Measurements from ENCODE around the gene ATF1.

Gene ATF1

DNA sequence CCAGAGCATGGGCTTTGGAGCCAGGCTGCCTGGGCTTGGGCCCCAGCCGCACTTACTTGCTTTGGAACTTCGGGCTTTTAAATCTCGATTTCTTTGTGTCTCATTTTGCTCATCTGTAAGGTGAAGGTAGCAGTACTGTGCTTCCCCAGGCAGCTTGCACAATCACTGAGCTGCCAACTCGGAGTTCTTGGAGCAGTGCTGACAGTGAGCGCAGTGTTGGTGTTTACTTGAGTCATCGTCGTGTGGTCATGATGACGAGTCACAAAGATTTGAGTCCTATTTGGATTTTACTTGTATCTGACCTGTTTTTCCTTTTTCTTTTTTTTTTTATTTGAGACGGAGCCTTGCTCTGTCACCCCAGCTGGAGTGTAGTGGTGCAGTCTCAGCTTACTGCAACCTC, 31.3 kb upstream of the ATF1 start:
- H3K27ac ChIP-seq = no peak overlapping the region
- H3K4me2 ChIP-seq (ENCODE audit: low read length) = no peak overlapping the region
- TF ChIP-seq, protein P1, sequence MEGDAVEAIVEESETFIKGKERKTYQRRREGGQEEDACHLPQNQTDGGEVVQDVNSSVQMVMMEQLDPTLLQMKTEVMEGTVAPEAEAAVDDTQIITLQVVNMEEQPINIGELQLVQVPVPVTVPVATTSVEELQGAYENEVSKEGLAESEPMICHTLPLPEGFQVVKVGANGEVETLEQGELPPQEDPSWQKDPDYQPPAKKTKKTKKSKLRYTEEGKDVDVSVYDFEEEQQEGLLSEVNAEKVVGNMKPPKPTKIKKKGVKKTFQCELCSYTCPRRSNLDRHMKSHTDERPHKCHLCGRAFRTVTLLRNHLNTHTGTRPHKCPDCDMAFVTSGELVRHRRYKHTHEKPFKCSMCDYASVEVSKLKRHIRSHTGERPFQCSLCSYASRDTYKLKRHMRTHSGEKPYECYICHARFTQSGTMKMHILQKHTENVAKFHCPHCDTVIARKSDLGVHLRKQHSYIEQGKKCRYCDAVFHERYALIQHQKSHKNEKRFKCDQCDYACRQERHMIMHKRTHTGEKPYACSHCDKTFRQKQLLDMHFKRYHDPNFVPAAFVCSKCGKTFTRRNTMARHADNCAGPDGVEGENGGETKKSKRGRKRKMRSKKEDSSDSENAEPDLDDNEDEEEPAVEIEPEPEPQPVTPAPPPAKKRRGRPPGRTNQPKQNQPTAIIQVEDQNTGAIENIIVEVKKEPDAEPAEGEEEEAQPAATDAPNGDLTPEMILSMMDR (IDR thresholded peaks at IDR 0.05) = no peak
- no peaks in the 10 kb centered on the region for H3K4me1 ChIP-seq
- no peaks in the 10 kb centered on the region for H3K27me3 ChIP-seq (ENCODE audit: control insufficient read depth, insufficient read depth, low read length)
- H3K36me3 ChIP-seq (ENCODE audit: control insufficient read depth, insufficient read depth, low read length) = no peaks in the 10 kb centered on the region
- H2AFZ ChIP-seq = no peak overlapping the region
- no peak overlapping the region for H3K4me3 ChIP-seq (ENCODE audit: low read depth, low read length)
- H3K79me2 ChIP-seq = no peaks in the 10 kb centered on the region
- no peak overlapping the region for H3K9ac ChIP-seq
- no peaks in the 10 kb centered on the region for H3K9me3 ChIP-seq (ENCODE audit: control insufficient read depth, low read length)

DNA sequence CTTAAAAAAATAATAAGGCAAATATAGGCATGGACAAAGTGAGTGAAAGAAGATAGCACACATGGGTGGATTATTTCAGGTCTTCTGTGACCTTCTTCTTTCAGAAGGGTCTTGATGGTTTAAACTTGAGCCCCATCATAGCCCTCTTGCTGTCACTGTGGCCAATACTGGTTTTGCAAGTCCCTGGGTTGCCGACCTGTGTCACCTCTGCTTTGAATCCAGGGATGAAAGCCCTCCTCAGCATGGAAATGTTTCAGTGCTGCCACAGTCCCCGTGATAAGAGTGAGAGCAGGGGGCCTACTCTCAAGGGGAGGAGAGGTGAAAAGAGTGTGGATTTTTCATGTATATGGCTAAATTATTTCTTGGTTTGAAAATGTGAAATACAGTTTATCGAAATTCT, 30.2 kb upstream of the ATF1 start:
- H2AFZ ChIP-seq = no peak overlapping the region
- H3K9ac ChIP-seq = no peak overlapping the region
- no peak overlapping the region for H3K4me3 ChIP-seq (ENCODE audit: low read depth, low read length)
- no peaks in the 10 kb centered on the region for H3K4me1 ChIP-seq
- no peaks in the 10 kb centered on the region for H3K27me3 ChIP-seq (ENCODE audit: control insufficient read depth, insufficient read depth, low read length)
- no peaks in the 10 kb centered on the region for H3K79me2 ChIP-seq
- TF ChIP-seq, protein P1 (IDR thresholded peaks at IDR 0.05) = no peak
- no peak overlapping the region for H3K27ac ChIP-seq
- no peaks in the 10 kb centered on the region for H3K9me3 ChIP-seq (ENCODE audit: control insufficient read depth, low read length)
- H3K36me3 ChIP-seq (ENCODE audit: control insufficient read depth, insufficient read depth, low read length) = no peaks in the 10 kb centered on the region
- H3K4me2 ChIP-seq (ENCODE audit: low read length) = no peak overlapping the region

DNA sequence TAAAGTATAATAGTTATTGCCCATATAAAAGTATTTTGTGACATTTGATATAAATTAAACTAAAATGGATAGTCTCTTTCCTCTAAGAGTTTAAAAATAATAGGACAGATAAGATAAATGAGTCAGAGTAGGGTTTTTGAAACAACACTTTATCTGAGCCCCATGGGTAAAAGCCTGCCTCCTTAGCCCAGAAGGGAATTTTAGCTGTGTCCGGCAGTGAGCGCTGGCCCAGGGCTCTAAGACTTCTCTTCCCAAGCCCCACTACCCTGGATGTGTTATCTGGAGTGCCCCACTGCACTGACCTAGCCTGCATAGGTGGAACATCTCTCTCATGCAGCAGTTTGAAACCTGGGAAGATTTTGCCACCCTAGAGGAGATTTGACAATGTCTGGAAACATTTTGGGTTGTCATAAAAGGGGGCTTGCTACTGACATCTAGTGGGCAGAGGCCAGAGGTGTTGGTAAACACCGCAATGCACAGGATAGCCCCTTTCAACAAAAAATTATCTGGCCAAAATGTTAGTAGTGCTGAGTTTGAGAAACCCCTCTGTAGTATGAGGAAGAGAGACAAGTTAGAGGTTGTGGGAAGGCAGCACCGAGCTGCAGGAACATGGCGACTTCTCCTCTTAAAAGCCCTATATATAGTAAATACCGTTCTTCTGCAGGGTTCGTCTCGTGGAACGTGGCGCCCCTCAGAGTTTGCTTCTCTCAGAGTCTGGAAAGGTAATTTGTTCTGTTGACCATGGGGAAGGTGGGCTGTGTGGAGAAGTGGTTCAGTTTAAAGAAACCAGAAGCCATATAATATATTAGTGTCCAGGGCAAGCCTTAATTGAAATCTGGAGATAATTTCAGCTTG, 29.3 kb upstream of the ATF1 start:
- H3K4me3 ChIP-seq (ENCODE audit: low read depth, low read length) = no peak overlapping the region
- no peaks in the 10 kb centered on the region for H3K36me3 ChIP-seq (ENCODE audit: control insufficient read depth, insufficient read depth, low read length)
- H3K4me2 ChIP-seq (ENCODE audit: low read length) = no peak overlapping the region
- H3K9me3 ChIP-seq (ENCODE audit: control insufficient read depth, low read length) = no peaks in the 10 kb centered on the region
- no peaks in the 10 kb centered on the region for H3K79me2 ChIP-seq
- H3K27me3 ChIP-seq (ENCODE audit: control insufficient read depth, insufficient read depth, low read length) = no peaks in the 10 kb centered on the region
- TF ChIP-seq, protein P1 (IDR thresholded peaks at IDR 0.05) = peak; percentile 49
- H3K4me1 ChIP-seq = no peaks in the 10 kb centered on the region
- no peak overlapping the region for H3K9ac ChIP-seq
- H2AFZ ChIP-seq = no peak overlapping the region
- H3K27ac ChIP-seq = no peak overlapping the region

DNA sequence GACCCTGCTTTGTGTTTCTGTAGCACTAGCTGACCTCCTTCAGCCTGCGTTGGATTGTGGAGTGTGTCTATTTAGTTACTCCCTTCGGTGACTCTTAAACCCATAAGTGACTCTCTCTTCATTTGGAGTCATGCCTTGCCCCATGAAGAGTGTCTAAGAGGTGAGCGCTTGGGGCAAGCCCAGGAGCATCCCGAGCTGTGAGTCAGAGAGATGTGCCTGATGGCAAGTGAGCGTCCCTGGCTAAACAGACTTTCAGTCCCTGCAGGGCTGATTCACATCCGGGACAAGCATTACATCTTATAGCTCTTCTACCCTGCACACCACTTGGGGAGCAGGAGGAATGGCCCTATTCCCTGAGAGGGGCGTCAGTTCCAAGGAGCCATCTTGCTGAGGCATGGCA, 24.3 kb upstream of the ATF1 start:
- H3K36me3 ChIP-seq (ENCODE audit: control insufficient read depth, insufficient read depth, low read length) = no peaks in the 10 kb centered on the region
- no peak overlapping the region for H3K27ac ChIP-seq

More for the DNA sequence above, 24.3 kb upstream of the ATF1 start:
- Histone ChIP-seq H3K9ac (no peak overlapping the region), H3K4me1 (no peaks in the 10 kb centered on the region), H3K4me2 (ENCODE audit: low read length) (no peak overlapping the region), H3K79me2 (no peaks in the 10 kb centered on the region), H3K9me3 (ENCODE audit: control insufficient read depth, low read length) (no peaks in the 10 kb centered on the region), H2AFZ (no peak overlapping the region), H3K27me3 (ENCODE audit: control insufficient read depth, insufficient read depth, low read length) (no peaks in the 10 kb centered on the region), H3K4me3 (ENCODE audit: low read depth, low read length) (no peak overlapping the region)
- TF ChIP-seq, protein P1 (IDR thresholded peaks at IDR 0.05) = no peak

Data from parathyroid adenoma (tissue), 2 donors.